NCI-H774 (cell line): ENCODE measurements around the gene MAML2.

ENCODE experiments used
- DNase-seq: peaks from one replicate; lab custom pipeline; 2025; lab: John Stamatoyannopoulos, UW

The MAML2 gene

DNA sequence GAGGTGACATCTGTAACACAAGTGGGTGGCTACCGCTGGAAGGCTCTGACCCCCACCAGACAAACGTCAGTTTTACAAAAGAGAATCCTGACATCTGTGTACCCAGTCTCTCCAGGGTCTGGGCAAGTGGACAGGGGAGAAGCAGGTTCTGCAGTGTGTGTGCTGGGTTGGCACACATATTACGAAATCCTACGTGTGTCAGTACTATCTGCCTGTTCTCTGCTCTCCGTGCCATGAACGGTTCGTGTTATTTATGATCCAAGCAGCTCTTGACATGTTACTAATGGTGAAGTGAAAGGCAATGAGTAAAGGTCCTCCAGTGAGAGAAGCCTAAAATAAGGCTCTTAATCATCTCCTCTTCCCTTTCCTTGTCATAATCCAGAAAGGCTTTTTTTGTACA, 217.6 kb downstream of the MAML2 start:
- no peak for DNase-seq

DNA sequence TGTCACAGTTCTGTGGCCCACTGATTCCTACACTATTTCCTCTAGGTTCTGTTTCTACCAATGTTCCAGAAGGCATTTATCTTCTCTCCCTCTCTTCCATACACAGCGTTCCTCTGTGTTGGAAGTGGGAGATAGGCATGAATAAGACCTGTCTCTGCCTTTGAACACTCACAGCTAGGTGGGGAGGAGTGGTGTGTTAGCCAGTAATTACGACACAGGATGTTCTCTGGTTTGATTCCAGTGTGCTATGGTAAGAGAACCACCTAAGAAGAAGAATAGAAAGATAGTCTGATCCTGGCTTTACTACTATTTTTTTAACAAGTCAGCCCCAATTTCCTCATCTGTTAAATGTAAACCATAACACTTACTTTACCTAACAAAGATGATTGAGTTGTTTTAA, 218.8 kb downstream of the MAML2 start:
- no peak for DNase-seq

DNA sequence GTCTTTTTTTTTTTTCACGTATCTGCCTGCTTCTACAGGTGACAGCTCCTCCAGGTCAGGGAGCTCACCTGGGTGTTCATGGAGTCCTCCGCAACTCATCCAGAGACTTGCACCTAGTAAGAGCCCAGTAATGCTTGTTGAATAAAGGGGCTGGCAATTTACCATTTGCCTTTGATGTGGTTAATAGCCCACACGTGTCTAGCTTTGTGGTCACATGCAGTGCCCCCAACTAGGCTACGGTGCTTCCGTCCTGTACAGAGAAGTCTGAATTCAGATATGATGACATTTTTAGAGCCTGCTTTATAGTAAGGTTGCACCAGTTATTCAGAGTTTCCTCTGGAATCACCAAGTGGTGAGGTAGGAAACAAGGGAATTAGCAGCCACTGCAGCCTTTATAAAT, 219.7 kb downstream of the MAML2 start:
- DNase-seq: no peak

DNA sequence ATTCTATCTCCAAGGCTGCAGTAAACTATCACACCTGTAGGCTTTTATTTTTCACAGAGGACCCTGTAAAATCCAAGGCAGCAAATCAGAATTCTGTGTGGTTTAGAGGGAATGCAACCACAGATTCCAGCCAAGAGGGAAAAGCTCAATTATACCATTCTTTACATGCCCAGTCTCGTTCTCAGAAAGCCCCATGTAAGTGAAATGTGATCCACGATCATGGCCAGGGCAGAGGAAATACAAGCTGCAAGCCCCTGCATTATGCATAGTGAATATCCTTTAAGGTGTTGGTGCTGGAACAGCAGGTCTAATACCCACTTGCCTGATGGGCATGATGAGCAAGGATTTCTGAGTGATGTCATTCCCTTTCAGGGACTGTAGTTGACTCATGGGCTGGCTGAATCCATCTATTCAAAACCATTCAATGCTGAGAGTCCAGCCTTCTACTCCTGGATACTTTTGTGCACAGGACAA, 220.4 kb downstream of the MAML2 start:
- DNase-seq: no peak

DNA sequence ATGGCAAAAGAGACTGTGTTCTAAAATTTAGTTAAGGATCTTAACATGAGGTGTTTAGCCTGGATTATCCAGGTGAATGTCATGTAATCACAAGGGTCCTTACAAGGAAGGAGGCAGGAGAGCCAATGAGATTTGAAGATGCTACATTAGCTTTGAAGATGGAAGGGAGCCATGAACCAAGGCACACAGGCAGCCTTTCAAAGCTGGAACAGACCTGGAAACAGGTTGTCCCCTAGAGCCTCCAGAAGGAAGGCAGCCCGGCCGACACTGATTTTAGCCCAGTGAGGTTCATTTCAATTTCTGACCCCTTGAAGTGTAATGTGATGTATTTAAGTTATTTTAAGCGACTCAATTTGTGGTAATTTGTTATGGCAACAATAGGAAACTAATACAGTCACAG, 223.8 kb downstream of the MAML2 start:
- no peak for DNase-seq

DNA sequence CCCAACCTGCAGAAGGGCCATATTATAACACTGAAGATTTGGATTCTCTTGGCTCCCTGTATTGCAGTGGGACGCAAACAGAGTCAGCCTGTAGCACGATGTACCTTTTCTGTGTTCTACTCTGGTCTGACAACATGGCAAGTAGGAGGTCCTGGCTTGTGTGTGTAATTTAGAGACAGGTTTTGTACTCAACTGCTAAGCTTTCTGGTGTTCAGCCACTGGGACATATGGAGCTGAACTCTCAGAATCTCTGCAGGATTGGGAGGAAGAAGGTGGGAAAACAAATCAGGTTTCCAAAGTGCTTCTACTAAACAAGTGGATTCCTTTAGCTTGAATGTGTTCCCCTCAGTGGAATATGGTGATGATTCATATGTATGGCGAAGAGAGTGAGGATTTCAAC, 226.6 kb downstream of the MAML2 start:
- DNase-seq: no peak

DNA sequence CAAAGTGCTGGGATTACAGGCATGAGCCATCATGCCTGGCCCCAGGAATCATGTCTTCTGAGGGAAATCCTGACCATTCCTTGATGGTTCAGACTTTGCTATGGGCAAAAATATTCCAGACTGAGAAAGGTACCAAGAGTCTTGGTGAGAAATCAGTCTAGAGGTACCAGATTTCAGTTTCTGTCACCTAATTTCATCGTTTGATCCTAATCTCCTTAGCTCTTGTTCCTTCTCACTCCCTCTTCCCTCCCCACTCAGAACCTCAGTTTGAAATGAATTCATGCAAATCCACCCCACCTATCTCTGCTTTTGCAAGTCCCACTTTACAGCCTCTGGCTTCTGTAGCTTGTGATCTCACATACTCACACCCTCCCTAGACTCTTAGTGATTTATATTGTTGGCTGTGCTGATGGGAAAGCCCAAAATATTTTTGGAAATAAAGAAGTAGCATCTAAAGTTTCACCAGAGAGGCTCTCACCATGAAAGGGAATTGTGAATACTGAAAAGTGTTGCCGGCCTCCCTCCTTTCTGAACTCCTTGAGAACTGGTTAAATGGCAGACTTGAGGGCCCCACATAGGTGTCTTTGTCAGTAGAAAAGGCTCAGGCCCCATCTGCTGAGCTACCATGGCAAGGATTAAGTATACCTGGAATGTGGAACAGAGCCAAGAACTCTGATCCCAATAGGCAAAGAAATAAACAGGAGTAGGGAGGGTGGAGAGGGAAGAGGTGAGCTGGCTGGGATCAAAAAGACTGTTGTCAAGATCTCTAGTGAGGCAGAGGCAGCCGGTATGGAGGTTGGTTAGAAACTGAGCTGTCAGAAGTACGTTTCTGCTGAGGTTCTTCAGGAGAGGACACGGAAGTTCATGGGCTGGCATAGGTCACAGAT, 228.6 kb downstream of the MAML2 start:
- no peak for DNase-seq

DNA sequence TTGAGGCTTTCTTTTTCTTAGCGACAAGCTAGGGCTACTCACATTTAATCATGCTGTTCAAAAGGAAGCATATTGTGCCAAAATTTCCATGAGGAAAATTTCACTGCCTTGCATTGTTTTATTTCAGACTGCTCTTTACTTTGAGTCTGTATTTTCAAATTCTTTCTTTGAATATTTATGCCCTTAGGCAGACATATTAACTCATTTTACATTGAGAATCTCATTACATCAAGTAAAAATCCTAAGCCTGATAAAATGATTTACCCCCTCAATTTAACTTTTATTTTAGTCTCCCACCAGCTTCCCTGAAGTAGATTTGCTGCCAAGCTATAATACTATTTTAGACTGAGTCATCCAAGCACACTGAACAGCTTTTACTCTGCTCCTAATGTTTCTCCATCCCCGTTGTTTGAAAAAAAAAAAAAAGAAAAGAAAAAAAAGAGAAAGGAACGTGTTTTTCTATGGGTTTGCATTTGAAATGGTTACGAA, 229.8 kb downstream of the MAML2 start:
- no peak for DNase-seq

DNA sequence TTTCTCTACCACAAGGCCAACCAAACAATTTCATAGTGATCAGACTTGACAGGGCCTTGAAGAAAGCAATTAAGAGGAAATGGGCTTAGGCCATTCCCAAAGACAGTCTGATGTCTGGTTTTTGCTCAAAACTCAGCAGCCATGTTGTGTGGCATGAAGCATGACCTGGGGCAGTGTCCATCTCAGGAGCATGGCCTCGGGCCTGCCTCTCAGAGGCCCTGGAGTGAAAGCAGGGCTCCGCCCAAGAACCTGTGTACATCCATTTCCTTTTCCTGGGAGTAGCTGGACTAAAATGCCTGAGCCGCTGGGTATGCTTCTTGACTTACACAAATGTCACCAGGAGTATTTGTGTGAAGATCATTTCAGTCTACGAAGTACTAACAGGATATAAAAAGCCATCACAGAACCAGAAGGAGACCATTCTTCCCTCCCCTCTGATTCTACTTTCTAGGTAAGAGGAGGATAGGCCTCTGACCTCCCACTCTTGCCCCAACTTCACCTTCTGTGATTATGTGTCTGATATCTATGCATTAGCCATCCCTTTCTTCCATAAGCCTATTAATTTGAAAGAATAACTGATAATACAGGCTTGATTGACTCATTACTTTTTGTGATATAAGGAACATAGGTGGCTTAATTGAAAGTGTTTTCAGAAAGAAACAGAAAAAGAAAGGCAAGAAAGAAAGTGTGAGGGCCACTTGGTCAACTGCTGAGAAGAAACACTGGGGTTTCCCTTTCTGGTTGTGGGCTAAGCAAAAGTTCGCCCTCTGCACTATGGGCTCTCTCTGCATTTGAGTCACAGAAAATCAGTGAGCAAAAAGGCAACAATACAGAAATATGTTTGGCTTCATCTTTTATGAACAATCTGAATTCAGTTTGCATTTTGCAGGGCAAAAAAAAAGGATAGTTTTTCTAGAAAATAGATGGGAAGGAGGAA, 230.5 kb downstream of the MAML2 start:
- DNase-seq: no peak

DNA sequence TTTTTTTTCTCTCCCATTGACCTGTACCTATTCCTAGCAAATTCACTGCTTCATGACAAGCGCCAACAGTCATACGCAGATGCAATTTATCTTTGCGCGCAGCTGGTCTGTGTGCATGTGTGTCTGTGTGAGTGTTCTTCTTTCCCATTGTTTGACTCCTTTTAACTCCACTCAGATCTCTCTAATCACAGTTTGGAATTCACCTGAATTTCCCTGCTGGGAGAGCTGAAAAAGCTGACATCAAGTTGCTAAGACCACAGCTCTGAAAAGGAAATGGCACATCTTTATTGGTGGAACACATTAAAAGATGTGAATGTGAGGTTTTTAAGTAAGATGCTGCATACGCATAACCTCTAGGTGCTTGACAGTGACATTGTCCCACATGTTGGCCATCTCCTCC, 231.7 kb downstream of the MAML2 start:
- DNase-seq: no peak

DNA sequence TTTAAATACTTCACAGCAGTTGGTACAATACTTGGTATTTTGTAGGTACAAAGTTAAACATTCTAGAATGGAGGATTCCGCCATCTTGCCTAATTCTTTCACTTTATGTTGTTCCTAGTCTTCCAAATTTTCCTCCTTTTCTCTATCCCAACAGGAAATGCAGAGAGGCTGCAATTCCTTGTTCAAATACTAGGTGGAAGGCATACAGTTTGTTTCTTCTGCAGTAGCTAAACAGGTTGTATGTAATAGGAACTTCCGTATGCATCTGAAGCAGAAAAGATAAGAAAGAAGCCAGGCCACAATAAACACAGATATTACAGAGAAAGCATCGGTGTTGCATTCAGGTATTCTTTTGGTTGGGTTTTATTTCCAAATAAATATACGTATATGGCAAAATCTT, 232.7 kb downstream of the MAML2 start:
- DNase-seq: no peak

DNA sequence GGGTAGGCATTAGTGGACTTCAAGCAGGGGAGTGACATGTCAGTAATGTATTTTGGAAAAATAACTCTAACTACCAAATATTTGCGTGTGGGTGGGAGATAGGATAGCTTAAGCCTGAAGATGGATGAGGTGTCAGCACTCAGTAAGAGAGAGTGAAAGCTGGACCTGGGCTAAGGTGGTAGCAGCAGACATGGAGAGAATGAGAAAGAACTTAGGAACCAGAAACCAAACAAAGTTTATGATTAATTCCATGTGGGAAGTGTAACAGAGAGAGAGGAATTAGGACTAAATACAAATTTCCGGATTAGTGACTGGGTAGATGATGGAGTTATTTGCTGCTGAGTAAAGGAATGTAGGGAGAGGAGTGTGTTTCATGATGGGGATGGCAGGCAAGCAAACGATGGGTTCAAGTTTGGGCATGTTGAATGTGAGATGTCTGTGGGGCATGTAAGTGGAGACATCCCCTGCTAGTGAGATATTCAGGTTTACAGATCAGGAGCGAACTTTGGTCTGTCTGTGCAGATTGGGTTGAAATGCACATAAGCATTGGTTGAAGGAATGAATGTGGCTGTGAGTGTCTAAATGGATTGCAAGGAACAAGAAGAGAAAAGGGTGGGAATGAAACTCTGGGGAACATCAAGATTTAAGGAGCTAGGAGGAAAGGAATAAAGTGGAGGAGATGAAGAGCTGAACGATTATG, 233.5 kb downstream of the MAML2 start:
- DNase-seq: no peak

DNA sequence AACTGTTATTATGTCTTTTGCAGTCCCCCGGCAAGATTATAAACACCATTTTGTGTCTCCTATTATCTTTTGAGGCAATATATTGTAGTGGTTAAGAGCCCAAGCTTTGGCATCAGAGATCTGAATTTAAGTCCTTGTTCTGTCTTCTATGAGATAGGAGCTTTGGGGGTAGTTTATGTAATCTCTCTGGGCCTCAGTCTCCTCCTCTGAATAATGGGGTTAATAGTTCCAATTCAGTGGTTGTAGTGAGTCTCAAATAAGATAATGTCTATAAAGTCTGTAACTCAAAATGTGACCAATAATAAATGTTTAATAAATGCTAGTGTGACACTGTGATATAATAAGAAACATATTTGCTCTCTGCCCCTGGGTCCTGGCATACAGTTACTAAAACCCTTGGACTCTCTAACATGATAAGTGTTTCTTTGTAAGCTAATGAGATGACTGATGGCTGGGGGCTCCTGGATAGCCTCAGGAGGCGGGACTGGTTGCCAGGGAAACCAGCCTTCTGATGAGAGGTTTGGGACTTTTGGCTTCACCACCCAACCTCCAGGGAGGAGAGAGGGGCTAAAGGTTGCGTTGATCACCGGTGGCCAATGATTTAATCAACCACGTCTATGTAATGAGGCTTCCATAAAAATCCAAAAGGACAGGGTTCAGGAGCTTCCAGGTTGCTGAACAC, 235.7 kb downstream of the MAML2 start:
- DNase-seq: no peak

DNA sequence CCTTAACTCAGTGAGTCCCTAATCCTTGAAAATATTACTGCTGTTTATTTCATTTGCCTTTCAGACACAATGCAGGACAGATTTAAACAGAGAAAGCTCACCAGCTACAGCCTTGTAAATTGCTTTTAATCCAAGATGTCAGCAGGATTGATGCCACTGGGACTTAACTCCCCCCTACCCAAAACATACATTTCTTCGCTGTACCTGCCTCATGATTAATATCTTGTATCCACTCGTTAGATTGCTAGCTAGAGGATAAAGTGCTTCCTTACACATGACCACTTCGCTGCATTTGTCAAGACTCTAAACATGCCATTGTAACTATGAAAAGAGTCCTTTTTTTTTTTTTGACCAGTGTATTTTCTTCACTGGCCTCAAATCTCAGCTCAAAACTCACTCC, 236.3 kb downstream of the MAML2 start:
- no peak for DNase-seq

DNA sequence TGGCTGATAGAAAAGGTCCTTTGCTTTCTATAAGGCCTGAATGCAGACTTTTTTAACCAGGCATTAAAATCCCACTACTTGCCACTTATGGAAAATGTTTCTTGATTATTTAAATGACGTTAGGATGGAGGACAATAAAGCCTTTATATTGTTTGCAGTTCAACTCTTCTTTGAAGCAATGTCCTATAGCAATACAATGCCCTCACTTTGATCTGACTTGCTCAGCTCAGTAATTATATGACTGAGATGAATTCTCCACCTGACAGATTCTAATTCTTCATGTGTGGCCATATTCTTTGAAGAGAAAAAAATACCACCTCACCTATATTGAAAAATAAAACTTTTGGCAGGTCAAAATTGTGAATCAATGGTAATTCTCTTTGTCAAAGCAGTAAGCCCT, 237.1 kb downstream of the MAML2 start:
- DNase-seq: no peak

DNA sequence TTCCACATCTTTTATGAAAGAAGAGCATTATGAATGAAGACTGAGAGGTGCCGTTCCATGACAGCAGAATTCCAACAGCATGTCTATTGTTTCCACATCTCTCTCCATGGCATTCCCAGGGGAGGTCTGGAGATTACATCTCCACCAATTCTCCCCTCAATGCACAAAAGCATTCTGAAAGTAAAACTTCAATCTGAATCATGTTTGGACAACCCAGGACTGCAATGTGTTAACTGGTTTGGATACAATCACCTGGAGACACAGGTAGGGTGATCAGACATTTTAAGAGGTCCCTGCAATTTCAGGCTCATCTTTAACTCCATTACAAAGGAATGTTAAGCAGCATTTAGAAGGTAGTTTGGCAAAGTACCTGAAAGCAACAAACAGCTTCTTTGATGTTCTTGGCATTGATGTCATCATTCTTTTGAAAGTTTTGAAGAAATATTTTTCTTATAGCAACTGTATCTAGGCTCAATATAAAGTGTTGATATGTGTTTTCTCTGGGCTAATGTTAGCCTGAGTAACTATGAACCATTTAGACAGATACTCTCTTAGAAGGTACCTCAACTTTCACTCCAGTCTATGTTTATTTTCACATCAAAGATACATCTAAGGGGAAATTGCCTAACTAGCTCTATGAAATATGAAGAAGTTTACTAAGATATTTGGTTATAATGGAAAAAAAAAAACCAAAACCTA, 237.6 kb downstream of the MAML2 start:
- no peak for DNase-seq

DNA sequence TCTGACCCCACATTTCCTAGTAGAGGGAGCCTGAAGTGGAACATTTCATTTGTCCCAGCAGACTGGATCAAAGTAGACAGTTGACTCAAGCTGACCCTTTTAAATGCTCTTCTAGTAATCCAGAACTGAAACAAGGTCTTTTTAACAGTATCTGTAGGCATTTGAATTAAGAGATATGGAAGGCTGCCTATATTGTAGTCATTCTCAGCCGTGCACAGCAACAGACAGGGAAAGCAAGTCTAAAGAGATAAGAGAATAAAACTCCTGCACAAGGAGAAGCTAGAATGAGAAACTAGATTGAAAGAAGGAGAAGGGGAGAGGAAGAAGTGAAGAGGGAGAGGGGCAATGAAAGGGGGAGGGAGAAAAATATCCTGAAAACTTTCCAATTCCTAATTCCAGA, 238.5 kb downstream of the MAML2 start:
- no peak for DNase-seq

DNA sequence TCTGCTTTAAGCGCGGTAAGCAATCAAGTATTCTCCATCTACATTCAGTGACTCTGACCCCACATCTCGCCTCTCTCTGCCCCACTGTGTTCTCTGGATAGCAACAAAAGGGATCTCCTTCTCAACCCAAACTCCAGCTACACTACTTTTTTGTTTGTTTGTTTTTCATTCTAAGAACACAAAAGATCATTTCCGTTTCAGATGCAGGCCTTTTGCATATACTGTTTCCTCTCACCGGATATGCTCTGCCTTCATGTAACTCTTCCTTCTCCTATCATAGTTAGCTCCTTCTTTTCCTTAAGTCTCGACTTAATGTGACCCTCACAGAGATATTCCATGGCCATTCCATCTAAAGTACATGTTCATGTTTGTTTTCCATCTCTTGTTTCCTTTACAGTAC, 239.3 kb downstream of the MAML2 start:
- DNase-seq: no peak

DNA sequence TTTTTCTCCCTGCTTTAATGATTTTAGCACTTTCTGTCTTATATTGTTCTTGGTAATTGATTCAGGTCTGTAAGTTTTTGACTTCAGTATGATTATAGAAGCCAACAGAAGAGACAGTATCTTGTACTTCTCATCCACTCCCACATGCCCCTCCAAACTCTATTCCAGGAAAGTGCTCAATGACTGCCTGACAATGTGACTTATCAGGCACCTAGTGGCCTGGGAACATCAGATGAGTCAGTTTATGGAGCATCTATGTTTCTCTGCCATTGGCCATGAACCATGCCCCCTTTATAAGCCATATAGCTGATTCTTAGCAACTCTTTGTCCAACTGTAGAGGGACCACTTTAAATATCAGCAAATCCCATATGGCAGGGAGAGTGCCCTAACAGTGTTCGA, 239.9 kb downstream of the MAML2 start:
- DNase-seq: no peak

DNA sequence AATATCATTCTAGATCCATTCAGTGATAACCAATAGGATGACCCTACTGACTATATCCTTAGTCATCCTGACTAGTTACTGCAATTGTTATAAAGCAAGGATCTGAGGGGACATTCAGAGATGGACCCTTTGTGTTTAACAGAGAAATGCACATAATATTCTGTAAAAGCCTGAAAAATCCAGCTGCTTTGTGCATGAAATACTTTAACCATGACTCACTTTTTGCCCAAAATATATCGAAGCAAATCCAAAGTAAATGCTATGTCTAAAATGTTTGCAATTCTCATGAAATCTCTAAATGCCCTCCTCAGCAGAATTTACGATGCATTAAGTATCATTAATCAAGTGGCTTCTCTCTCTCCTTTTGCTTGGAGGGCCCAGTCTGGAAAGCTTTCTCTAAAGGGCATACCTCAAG, 240.3 kb downstream of the MAML2 start:
- no peak for DNase-seq

DNA sequence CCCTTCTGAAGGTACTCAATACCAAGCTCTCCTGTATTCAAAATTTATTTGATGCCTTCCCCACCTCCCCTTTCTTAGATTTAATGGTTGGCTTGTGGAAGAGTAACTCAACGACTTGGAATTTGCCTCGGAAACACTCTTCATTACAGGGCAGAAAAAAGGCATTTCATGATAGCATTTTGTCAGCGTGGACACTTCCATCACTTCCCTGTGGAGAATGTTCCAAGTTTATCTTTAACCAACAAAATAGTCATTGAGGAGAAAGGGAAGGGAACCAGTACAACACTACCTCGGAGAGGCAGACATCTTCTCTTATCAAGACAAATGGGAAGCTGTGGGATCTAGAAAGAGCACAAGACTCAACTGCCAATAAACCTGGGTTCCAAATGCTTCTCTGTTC, 241.8 kb downstream of the MAML2 start:
- DNase-seq: no peak
